ENCODE measurements around the gene TENT4A. TPM values are rescaled to one million over a fixed set of nuclear protein-coding genes. Genes with fewer than 3 reads are reported as not detected.

The TENT4A gene
- total RNA-seq, 6 experiments from 2014 or later = 19.8 to 23.8 (median 21.7) TPM

DNA sequence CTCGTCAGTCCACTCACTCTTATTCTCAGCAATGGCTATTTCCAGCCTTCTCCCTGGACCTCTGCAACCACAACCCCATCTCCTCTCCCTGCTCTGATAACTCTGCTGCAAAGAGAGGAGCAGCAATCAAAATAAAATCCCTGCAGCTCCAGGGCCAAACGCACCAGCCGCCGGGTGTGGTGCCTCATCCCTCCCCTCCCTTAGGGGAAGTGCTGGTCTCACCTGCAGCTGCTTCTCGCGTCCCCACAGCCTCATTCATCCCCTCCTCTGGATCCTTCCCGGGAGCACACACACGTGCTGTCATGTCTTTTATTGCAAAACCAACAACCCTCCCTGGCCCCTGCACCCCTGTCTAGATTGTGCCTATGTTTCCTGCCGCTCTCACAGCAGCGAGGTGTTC, 77.8 kb downstream of the TENT4A start:
- Mint-ChIP-seq H3K9me3 (no peaks in the 10 kb centered on the region), H3K4me3 (no peak overlapping the region), H3K27me3 (ENCODE audit: insufficient read depth) (peaks cover 18% of the 10 kb centered on the region), H3K27ac (no peak overlapping the region), H3K4me1 (ENCODE audit: low read depth) (no peaks in the 10 kb centered on the region), H3K36me3 (ENCODE audit: low read depth) (no peaks in the 10 kb centered on the region)
- TF ChIP-seq, protein P1, sequence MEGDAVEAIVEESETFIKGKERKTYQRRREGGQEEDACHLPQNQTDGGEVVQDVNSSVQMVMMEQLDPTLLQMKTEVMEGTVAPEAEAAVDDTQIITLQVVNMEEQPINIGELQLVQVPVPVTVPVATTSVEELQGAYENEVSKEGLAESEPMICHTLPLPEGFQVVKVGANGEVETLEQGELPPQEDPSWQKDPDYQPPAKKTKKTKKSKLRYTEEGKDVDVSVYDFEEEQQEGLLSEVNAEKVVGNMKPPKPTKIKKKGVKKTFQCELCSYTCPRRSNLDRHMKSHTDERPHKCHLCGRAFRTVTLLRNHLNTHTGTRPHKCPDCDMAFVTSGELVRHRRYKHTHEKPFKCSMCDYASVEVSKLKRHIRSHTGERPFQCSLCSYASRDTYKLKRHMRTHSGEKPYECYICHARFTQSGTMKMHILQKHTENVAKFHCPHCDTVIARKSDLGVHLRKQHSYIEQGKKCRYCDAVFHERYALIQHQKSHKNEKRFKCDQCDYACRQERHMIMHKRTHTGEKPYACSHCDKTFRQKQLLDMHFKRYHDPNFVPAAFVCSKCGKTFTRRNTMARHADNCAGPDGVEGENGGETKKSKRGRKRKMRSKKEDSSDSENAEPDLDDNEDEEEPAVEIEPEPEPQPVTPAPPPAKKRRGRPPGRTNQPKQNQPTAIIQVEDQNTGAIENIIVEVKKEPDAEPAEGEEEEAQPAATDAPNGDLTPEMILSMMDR (IDR thresholded peaks at IDR 0.05) = no peak
- no peak for DNase-seq

DNA sequence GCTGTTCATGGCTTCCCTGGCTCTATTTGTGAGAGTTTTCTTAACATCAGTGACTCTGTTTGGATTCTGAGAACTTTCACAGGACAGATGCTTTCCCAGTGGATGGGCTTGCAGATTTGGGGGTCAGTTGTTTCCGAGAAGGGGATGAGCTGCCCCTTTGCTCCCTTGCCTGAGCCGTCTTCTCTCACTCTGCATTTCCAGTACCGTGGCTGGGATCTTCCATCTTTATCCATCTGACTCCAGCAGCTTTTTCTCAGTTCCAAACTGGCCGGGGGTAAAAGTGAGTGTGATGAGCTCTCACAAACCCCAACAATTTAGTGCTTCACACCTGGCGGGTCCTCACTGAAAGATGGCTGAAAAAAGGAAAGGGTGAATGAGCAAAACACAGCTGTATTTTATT, 79.1 kb downstream of the TENT4A start:
- Mint-ChIP-seq H3K27me3 (ENCODE audit: insufficient read depth) (peaks cover 18% of the 10 kb centered on the region), H3K36me3 (ENCODE audit: low read depth) (no peaks in the 10 kb centered on the region), H3K27ac (no peak overlapping the region), H3K4me3 (no peak overlapping the region), H3K9me3 (no peaks in the 10 kb centered on the region), H3K4me1 (ENCODE audit: low read depth) (no peaks in the 10 kb centered on the region)
- no peak for DNase-seq
- TF ChIP-seq, protein P1 (IDR thresholded peaks at IDR 0.05) = no peak

DNA sequence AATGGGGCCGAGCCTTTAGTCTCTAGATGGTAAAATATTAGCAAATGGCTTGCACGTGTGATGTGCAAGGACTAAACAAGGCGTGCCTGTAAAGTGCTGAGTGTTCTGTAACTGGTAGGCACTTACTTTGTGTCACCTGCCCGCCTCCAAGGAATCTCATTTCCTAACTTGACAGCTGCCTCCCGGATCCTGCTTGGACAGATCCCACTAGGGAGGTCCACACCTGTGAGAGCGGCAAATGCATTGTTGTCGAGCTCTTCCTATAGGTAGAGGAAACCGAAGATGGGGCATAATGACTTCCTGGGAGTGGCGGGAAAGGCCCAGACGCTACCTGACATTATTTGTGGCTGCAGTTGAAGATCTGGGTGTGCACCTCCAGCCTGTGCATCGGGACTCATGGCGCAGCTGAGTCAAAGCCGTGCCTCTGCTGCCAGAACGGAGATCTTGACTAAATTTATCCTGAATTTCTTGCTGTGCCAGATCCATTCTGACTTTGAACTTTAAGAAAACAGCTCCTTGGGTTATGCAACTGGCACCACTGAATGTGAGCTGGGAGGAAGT, 79.8 kb downstream of the TENT4A start:
- Mint-ChIP-seq H3K9me3 (no peaks in the 10 kb centered on the region), H3K27ac (no peak overlapping the region), H3K36me3 (ENCODE audit: low read depth) (no peaks in the 10 kb centered on the region), H3K4me1 (ENCODE audit: low read depth) (no peaks in the 10 kb centered on the region), H3K4me3 (no peak overlapping the region), H3K27me3 (ENCODE audit: insufficient read depth) (peaks cover 18% of the 10 kb centered on the region)
- DNase-seq = no peak
- TF ChIP-seq, protein P1 (IDR thresholded peaks at IDR 0.05) = no peak

DNA sequence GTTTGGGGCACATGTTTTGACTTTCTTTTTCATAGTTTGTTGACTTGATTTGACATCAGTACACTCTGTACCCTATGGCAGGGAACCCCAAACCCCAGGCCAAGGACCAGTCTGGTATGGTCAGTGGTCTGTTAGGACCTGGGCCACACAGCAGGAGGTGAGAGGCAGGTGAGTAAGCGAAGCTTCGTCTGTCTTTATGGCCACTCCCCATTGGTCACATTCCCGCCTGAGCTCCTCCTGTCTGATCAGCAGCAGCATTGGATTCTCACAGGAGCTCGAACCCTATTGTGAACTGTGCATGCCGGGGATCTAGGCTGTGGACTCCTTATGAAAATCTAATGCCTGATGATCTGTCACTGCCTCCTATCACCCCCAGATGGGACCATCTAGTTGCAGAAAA, 88.0 kb downstream of the TENT4A start:
- TF ChIP-seq, protein P1 (IDR thresholded peaks at IDR 0.05) = no peak

DNA sequence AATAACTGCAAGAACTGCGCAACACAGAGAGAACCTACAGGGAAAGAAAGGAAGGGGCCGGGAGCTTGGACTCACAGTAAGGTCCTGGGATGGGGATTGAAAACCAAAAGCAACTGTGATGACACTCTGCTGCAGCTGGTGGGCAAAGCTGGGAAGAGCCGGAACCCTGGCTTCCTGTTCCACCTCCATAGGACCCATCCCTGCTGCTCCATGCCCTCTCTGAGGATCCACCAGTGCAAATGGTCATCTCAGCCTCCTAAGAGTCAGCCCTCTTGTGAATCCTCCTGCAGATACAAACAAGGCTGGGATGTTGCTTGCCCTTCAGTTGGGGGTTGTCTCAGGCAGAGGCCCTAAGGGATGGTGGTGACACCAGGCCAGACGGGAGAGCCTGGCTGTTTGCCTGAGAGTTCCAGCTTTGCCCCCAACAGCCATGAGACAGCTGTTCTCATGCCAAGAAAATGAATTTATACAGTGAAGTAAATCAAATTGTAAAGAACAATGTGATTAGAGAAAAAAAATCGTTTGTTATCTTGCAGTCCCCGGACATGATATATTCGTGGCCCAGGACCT, 90.8 kb downstream of the TENT4A start:
- peaks cover 8% of the 10 kb centered on the region for H3K27me3 Mint-ChIP-seq (ENCODE audit: insufficient read depth)
- peak overlapping the region; percentile 28; the same call in 1 of the 2 replicates for H3K27ac Mint-ChIP-seq

More for the DNA sequence above, 88.0 kb downstream of the TENT4A start:
- no peaks in the 10 kb centered on the region for H3K36me3 Mint-ChIP-seq (ENCODE audit: low read depth)
- H3K4me1 Mint-ChIP-seq (ENCODE audit: low read depth) = peaks cover 20% of the 10 kb centered on the region
- H3K27me3 Mint-ChIP-seq (ENCODE audit: insufficient read depth) = peaks cover 8% of the 10 kb centered on the region; the same call in 1 of the 2 replicates
- H3K27ac Mint-ChIP-seq = no peak overlapping the region
- no peak overlapping the region for H3K4me3 Mint-ChIP-seq
- DNase-seq = no peak
- no peaks in the 10 kb centered on the region for H3K9me3 Mint-ChIP-seq

More for the DNA sequence above, 90.8 kb downstream of the TENT4A start:
- Mint-ChIP-seq H3K4me3 (peak overlapping the region; percentile 27; the same call in 1 of the 2 replicates), H3K9me3 (peaks cover 6% of the 10 kb centered on the region), H3K4me1 (ENCODE audit: low read depth) (peaks cover 20% of the 10 kb centered on the region), H3K36me3 (ENCODE audit: low read depth) (no peaks in the 10 kb centered on the region)
- DNase-seq = no peak
- TF ChIP-seq, protein P1 (IDR thresholded peaks at IDR 0.05) = no peak

Data from HFFc6 (cell line).